ENCODE measurements around the gene STRA6. TPM values are rescaled to one million over a fixed set of nuclear protein-coding genes. Genes with fewer than 3 reads are reported as not detected.

The STRA6 gene
- total RNA-seq, 2 donors from 2014 or later: not detected

DNA sequence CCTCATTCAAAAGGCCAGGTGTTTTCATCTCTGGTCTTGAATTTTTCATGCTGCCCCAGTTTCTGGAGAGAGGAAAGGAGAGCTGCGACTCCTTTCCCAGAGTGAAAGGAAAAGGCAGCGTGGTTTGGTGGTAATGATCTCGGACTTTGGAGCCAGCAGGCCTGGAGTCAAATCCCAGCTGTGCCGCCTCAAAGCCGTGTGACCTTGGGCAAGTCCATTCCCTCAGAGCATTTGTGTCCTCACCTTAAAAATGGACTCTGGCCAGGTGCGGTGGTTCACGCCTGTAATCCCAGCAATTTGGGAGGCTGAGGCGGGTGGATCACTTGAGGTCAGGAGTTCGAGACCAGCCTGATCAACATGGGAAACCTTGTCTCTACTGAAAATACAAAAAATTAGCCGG is 28.9 kb upstream of the STRA6 start:
- ATAC-seq: no peak
- intact Hi-C loops (cut with DNase I): no loop called here
- no peak for DNase-seq

GRCh38 chr15:74229686-74230085 is 27.1 kb upstream of the STRA6 start:
- no peak for DNase-seq
- ATAC-seq: no peak
- intact Hi-C loops (cut with DNase I): no loop called here

- DNase-seq: no peak
- peak; percentile 20 to 48 for ATAC-seq
- intact Hi-C loops (cut with DNase I): no loop called here
Observed at GRCh38 chr15:74228723-74229081, 26.1 kb upstream of the STRA6 start.

GRCh38 chr15:74227968-74228722 is 25.6 kb upstream of the STRA6 start:
- intact Hi-C loops (cut with DNase I): no loop called here
- ATAC-seq (peak; percentile 13 to 29), DNase-seq (peak; percentile 38)

DNA sequence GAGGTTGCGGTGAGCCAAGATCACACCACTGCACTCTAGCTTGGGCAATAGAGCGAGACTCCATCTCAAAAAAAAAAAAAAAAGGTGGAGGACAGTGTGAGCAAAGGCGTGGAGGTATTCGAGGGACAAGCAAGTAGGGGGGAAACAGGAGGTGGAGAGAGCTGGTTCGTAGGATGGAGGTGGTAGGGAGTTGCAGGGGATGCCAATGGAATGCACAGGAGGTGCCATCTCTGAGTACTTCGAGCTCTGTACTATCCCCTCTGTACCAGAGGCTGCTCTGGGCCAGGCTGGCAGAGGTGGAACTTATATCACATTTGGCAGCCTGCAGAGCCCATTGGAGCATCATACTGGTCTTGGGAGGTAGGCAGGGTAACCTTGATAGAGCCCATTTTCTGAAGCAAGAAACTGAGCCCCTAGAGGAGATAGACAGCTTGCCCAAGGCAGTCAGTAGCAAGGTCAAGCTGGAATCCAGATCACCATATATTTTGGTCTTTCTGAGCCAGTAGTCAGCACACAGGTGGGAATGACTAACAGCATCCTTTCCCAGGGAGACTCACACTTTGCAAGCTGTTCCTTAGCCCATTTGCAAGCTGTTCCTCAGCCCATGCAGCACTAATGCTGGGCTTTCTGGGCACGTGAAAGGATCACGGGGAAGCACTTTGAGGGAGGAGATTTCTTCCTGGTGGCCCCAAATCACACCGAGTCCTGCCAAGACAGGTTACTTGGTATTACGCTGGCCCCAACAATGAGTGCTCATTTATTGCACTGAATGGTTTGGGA is 24.4 kb upstream of the STRA6 start:
- intact Hi-C loops (cut with DNase I): no loop called here
- no peak for DNase-seq
- ATAC-seq: no peak

GRCh38 chr15:74225928-74226327 is 23.3 kb upstream of the STRA6 start:
- no peak for DNase-seq
- ATAC-seq: no peak
- intact Hi-C loops (cut with DNase I): no loop called here

DNA sequence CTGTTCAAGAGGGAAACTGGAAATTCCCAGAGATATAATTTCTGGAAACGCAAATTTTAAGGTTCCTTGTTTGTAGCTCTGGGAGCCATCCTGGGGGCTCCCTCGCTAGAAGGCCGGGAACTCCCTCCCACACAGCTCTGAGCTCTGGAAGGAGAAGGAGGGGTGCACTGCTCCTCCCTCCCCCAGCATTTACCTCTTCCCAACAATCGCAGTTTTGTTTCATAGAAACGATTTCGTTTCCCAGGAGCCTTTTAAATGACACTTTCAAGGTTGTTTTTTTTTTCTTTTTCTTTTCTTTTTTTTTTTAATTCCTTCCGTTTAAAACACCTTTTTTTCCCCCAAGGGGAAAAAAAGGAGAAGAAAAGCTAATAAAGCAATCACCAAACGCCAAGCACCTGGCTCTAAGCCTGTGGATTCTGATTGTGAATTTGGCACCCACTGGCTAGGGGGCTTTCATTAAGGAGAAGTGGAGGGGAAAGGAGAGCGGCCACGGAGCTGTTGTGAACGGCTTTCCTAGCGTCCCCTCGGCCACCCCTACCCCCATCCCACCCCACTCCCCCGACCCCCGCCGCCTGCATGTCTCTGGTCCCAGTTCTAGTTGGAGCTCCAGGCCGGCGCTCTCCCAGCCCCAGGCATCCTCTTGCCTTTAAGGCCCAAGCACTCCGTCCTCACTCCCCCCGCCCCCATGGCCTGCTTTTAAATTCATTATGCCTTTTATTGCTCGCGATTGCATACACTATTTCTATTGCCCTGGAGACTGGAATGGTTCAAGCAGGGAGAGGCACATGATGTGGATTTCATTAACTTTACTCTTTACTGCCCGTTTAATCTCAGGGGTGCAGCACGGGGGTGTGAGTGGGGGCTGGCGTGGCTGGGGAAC is 19.9 kb upstream of the STRA6 start:
- DNase-seq (no peak), ATAC-seq (no peak)
- intact Hi-C loops (cut with DNase I): no loop called here

DNA sequence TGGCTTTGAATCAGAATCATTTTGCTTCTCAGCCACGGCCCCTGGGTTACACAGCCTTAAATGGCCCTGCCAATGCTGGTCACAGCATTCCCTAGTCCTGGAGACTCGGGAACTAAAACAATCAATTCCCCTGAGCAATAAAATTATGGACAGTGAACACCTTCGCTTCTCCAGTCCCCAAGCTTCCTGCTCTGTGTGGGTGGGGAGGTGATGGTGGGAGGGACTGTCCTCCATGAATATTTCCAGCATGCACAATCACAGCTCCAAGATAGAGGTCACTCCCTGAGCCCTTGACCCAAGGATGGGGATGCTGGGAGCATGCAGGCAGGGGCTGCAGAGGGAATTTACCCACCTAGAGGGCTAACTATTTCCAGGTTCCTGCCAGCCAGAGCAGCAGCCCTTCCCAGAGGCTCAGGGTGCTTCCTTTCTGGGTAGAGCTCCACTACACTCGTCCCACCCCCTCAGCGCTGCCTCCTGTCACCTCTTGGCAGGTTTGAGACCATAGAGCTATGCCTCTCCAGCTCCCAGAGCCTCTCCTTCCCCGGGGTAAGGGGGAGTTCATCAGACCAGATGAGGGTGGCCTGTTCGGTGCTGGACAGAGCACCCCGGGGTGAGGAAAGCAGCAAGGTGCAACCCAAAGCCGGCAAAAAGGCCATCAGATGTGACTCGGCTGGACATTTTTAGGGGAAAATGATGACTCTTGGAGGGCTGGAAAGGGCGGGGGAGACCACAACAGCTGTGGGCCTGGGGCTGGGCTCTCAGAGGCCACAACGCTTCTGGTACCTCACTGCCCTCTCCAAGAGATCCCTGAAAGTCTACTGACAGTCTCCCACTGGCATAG is 19.0 kb upstream of the STRA6 start:
- DNase-seq (no peak), ATAC-seq (no peak)
- intact Hi-C loops (cut with DNase I): no loop called here

DNA sequence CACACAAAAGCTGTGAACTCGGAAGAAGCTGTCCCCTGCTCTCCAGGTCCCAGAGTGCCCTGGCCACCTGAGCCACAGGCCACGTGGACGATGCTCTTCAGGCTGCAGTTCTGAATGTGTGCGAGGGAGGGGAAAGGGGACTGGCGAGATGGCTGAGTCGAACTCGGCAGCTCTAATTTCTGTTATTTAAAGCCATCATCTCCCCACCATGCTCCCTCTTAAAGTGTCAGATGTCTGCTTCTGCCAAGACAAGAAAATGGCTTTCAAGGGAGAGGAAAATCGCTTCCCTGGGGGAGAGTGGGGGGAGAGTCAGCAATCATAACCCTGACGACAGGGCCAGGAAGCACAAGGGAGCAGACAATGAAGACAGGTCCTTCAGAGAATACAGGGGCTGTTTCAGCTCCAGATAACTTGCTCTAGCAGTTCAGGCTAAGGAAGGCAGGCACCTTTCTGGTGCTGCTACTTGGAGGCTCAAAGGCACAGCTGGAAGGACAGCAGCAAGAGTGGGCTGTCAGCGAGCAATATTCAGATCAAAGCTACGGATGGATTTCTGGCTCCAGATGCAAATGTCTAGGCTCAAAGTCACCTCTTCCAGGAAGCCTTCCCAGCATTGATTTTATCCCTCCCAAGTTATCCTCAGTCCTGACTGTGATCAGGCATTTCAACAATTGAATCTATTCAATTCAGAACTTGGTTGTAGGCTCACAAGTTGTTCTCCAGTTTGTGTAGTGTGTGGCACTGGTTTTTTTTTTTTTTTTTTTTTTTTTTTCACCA is 18.1 kb upstream of the STRA6 start:
- ATAC-seq (no peak), DNase-seq (no peak)
- intact Hi-C loops (cut with DNase I): no loop called here

DNA sequence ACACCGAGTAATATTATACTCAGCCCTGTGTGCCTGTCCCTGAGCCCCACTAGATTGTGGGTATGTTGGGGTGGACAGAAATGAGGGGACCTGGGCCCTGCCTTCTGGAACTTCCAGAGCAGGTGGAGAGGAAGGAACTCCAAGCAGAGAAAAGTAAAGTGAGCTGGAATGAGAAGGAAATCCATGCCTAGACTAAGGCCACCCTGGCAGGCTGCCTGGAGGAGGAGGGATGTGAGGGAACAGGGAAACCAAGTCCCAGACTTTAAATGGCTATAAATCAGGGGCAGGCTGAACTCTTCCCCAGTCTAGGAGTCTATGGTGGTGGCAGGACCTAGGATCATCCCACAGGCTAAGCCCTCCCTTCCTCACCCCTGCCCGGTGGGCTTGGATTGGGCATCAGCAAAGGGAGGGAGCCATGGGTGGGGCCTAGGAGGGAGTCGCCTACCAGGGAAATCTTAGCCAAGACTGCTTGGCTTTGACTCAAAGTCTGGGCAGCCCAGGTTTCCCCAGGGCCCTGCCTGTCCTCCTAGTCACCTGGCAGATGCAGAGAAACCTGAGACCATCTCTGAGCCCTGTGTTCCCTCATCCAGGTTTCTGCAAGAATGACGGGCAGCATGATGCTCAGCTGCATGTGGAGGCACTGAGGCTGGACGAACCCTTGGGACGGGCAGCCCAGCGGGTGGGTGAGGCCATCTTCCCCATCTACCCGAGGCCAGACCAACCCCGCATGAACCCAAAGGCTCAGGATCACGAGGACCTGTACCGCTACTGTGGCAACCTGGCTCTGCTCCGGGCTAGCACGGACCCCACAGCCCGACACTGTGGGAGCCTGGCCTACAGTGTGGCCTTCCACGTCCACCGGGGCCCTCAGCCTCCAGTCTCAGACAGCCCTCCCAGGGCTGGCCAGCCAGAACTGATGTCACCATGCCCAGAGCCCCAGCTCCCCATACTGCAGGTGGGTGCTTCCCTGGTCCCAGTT is 15.6 kb upstream of the STRA6 start:
- no peak for DNase-seq
- intact Hi-C loops (cut with DNase I): no loop called here
- no peak for ATAC-seq

- intact Hi-C loops (cut with DNase I): no loop called here
- DNase-seq: no peak
- no peak for ATAC-seq
Observed at GRCh38 chr15:74216949-74217348, 14.4 kb upstream of the STRA6 start.

DNA sequence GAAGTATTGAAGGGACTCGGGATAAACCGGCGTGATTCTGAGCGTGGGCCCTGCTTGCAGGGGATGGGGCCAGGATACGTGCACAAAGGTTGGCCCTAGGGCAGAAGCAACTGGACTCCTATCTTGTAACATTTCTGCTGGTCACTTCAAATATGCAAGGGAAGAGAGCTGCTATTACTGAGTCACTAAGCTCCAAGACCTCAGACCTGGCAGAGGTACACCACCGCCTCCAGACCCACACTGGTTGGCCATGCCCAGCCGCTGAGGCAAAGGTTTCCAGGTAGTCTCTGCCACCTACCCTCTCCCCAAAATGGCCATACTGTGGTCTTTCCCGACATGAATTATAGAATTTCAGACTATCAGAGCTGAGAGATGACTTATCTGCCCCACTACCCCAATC is 13.4 kb upstream of the STRA6 start:
- DNase-seq (no peak), ATAC-seq (no peak)
- intact Hi-C loops (cut with DNase I): no loop called here

GRCh38 chr15:74214324-74215021 is 11.9 kb upstream of the STRA6 start:
- DNase-seq: no peak
- no peak for ATAC-seq

DNA sequence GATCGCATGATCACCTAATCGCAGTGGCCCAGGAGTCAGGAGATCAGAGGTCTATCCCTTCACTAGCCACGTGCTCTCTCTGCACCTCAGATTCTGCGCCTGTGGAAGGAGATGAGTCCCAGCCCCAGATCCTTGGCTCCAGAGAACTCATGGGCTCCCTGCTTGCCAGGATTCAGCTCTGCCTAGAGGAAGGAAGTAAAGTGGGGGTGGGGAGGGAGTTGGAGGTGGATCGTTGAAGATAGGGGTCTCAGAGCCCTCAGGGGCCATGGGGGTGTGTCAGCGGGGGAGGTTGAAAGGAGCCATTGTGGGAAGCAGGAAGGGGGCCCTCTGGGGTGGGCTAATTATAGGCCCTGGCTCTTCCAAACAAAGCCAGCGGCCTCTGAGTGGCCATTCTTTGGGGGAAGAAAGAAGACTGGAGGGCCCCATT is 11.3 kb upstream of the STRA6 start:
- intact Hi-C loops (cut with DNase I): no loop called here
- DNase-seq (no peak), ATAC-seq (no peak)

More at GRCh38 chr15:74214324-74215021, 11.9 kb upstream of the STRA6 start:
- intact Hi-C loops (cut with DNase I): no loop called here

GRCh38 chr15:74212494-74212893 is 9.9 kb upstream of the STRA6 start:
- no peak for ATAC-seq
- intact Hi-C loops (cut with DNase I): no loop called here

DNA sequence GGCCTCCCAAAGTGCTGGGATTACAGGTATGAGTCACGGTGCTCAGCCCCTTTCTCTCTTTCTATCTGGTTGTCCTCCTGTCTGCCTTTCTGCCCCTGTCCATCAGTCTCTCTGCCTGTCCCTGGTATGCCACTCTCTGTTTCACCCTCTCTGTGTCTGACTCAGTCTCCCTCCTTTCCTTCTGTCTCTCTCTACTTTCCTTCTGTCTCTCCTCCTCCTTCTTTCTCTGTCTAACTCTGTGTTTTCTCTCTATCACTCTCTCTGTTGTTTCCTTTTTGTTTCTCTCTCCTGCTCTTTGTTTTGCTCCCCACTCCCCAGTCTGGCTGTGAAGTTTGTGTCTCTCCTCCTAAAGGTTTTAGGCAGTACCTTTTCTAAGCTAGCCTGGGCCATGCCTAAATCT is 9.1 kb upstream of the STRA6 start:
- ATAC-seq: no peak
- intact Hi-C loops (cut with DNase I): no loop called here

More at GRCh38 chr15:74212494-74212893, 9.9 kb upstream of the STRA6 start:
- DNase-seq: no peak

More for the DNA sequence above, 9.1 kb upstream of the STRA6 start:
- no peak for DNase-seq

Measured in left cardiac atrium (tissue), 4 donors.